Middle frontal gyrus (tissue), 1 donor: ENCODE measurements around the gene ZNF296.
"Not testable (repeated sequence)": the region's sequence is repeated elsewhere in the genome, so short reads cannot be mapped to it uniquely, and the experiment has no call there.

Experiments used
- DNase-seq: peaks from one replicate; pipeline ENCODE4 v3.0.0-alpha.2; 2015; ENCODE audit warnings: low spot score; ENCODE audit errors: extremely low spot score

Gene ZNF296

DNA sequence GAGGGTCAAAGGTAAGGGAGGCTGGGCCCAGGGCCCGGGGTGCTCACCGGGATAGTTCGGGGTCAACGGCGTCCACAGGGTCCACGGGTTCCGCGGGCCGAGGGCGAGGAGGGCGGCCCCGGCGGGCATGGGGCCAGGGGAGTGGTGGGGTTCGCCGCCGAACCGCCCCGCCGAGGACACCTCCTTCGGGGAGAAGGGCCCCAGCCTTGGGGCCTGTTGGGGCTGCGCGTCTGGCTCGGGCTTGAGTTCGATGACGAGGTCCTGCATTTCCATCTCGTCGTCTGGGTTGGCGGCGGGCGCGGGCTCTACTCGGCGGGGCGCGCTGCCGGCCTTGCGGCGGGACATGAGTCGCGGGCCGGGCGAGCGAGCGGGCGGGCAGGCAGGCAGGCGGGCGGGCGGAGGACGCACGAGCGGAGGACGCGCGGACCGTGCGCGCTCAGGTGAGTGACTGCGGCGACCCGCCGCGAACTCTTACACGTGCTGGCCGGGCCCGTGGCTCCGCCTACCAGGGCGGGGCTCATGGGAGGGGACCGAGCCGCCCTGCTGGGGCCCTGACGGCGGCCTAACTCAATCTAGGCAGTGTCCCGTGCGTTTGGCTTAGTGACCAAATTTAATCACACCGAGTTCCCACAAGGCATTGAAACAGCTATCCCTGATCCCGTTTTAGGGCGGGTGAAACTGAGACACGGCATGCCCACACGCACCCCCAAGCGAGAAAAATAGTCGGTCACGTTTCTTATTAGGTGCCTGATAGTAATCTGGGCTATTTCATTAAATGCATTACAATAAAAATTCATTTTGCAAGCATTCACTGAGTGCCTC is at the start of gene ZNF296:
Gene ZNF296 (minus strand): TSS at position 450 of the 822 bp plus-strand sequence. CDS start 105 bp downstream, at position 345.
- no peak for DNase-seq

DNA sequence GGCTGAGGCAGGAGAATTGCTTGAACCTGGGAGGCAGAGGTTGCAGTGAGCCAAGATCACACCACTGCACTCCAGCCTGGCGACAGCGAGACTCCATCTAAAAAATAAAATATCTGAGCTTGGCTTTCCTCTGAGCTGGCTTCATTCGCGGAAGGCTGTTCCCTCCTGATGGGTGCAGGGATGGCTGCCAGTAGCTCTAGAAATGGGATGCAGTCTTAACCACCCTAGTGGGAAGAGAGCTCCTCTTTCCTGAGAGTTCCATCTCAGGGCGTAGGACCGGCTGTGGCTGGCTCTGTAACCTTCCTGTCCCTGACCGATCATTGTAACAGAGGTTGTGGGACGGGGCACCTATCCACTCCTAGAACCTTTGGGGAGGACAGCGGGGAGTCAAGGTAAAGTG is 49.1 kb upstream of the ZNF296 start:
- DNase-seq = no peak

- DNase-seq = no peak
Measured at GRCh38 chr19:45124021-45124420, 47.7 kb upstream of the ZNF296 start.

GRCh38 chr19:45123440-45123850 is 47.2 kb upstream of the ZNF296 start:
- no peak for DNase-seq

GRCh38 chr19:45122832-45123231 is 46.6 kb upstream of the ZNF296 start:
- DNase-seq = no peak

DNA sequence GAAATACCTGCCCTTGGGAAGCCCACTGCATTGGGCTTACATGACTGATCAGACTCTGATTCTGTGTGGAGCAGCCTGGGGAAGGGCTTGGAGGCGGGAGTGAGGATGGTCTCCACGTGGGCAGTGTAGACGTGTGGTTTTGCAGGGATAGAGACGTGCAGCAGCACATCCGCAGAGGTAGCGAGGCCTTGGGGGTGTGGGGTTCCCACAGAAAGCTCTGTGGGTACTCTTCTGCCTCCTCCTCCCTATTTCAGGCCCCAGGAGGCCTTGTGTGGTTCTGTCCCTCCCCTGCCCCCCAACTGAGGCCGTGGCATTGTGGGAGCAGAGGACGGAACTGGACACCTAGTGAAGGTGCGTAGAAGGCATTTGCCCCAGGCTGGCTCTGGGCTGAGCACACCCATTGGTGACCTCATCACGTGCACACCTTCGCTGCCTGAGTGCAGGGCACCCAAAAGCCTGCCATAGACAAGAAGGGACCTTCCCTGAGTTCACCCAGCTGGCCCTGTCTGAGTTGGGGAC is 45.6 kb upstream of the ZNF296 start:
- no peak for DNase-seq

- no peak for DNase-seq
Measured at GRCh38 chr19:45119582-45119981, 43.3 kb upstream of the ZNF296 start.

- DNase-seq = not testable (repeated sequence)
Measured at GRCh38 chr19:45118591-45119355, 42.5 kb upstream of the ZNF296 start.

DNA sequence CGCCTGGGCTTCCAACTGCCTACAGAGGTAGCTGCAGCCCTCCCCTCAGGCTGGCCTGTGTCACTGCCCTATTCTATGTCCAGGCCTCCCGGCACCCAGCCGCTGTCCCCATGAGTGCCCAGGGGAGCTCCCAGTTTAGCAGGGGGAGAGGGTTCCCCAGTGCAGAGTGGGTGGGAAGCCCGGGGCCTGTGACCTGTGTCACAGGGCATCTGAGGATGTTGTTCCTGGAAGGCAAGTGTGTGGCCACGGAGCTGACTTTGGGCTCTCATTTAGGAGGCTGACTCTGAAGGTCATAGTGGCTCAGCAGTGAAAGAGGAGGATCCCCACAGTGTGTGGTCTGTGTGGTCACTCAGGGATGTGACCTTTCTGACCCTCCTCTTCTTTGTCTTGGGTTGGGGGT is 41.8 kb upstream of the ZNF296 start:
- DNase-seq = no peak

GRCh38 chr19:45117671-45118070 is 41.4 kb upstream of the ZNF296 start:
- DNase-seq = no peak

DNA sequence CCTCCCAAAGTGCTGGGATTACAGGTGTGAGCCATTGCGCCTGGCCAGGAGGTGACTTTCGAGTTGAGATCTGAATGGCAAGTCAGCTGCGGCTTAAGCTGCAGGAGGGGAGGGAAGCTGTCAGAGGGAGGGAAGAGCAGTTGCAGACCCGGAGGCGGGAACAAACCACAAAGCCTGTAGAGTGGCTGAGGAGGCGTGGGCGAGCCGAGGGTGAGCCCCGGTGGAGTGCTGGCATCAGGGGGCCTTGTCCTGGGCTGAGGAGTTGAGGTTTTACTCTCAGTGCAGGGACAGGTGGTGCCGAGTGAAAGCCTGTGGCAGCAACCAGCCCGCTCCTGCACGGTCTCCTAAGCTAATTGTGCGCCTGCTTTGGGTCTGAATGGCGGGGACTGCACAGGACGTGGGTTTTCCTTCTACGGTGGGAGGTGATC is 40.9 kb upstream of the ZNF296 start:
- no peak for DNase-seq

DNA sequence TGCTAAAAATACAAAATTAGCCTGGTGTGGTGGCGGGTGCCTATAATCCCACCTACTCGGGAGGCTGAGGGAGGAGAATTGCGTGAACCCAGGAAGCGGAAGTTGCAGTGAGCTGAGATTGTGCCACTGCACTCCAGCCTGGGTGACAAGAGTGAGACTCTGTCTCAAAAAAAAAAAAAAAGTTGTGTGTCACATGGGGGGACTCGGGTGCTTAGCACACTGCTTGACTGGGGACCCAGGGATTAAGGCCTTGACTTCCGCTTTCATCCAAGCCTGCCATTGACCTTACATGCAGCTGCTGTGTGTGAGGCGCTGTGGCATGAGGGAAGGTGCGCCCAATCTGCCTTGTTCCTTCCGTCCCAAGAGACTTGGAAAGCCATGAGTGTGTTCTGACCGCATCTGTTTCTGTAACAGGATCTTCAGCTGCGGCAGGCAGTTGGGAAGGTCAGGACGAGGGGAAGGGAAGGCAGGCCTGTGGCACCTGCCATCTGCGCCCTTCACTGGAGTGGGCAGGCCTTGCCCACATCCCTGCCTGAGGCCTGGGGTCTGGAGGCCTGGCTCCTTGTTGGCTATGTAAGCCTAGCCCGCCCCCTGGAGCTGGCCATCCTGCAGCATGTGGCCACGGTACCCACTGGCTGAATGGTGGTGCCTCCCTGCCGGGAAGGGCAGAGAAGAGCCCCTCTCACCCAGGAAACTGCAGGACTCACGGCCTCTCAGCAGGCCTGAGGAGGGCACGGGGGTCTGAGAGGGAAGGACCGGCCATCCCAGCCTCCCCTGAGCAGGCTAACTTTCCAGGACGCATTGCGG is 39.7 kb upstream of the ZNF296 start:
- DNase-seq = no peak

GRCh38 chr19:45114116-45114515 is 37.8 kb upstream of the ZNF296 start:
- no peak for DNase-seq

- no peak for DNase-seq
Measured at GRCh38 chr19:45113628-45114027, 37.4 kb upstream of the ZNF296 start.

DNA sequence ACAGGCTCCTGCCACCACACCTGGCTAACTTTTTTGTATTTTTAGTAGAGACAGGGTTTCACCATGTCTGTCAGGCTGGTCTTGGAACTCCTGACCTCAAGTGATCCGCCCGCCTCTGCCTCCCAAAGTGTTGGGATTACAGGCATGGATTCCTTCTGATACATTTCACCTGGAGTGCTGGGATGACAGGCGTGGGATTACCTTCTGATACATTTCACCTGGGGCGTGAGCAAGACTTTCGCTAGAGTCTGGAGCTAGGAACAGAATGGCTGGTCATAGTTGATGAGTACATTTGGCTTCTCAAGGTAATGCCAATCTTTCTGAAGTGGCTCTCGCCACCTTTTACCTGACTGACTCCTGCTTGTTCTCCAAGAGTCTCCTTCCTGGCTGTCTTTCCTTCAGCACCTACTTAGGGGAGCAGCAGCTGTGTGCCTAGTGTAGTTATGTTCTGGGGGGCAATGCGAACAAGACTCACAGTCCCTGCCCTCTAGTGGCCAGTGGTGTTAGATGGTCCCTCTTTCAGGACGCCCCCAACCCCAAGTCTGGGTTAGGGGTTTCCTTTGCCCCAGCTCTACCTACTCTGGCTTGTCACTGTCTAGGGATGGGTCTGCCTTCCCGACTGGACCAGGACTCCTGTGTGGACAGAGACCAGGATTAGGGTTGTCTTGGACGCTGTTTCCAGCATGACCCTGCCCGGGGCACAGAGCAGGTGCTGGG is 36.0 kb upstream of the ZNF296 start:
- no peak for DNase-seq

DNA sequence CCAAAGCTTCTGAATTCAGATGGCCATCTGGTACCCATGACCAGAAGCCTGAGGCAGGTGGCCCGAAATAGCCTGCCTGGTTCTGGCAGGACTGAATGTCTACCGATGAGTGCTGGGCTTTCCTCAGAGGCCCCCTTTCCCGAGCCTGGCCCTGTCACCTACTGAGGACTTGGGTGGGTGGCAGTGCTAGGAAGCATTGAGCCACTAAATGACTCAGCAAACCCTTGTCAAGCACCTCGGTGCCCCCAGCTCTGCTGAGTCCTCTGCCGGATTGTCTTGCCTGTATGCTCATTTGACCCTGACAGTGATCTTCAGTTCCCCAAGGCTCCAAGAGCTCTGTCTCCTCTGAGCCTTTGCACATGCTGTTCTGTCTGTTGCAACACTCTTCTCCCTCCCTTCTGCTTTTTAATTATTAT is 34.6 kb upstream of the ZNF296 start:
- no peak for DNase-seq

- DNase-seq = no peak
Measured at GRCh38 chr19:45107621-45108150, 31.4 kb upstream of the ZNF296 start.

DNA sequence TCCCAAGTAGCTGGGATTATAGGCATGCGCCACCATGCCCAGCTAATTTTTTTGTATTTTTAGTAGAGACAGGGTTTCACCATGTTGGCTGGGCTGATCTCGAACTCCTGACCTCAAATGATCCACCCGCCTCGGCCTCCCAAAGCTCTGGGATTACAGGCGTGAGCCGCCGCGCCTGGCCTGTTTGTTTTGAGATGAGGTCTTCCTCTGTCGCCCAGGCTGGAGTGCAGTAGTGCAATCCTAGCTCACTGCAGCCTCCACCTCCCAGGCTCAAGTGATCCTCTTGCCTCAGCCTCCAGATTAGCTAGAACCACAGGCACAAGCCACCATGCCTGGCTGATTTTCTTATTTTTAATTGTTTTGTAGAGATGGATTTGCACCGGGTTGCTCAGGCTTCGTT is 30.1 kb upstream of the ZNF296 start:
- not testable (repeated sequence) for DNase-seq

DNA sequence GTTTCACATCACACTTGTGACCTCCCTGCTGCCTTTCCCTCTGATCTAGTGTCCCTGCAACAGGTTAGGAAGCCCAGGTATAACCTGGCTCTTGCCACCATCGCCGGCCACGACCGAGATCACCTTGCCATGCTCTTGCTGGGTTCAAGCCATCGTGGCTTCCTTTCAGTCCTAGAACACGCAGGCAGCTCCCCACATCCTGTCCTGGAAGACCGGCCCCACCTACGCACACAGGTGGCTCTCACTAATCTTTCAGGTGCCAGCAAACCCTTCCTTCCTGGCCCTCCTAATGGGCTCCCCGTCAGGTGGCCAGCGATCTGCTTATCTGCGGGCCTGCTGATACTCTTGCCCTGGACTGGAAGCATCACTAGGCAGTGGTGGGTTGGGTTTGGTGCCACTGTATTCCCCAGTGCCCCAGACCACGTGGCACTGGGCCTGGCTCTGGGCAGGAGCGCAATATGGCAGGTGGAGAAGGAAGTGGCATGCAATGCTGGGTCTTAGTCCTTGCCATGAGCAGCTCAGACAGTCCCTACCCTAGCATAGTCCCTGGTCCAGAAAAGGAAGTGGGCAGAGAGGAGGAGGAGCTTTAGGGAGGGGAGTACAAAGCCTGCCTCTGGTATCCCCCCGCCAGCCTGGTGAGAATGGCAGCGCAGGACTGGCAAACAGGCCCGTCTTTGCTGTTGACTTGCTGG is 28.5 kb upstream of the ZNF296 start:
- DNase-seq = no peak
